AG08396 (cell line): ENCODE measurements around the gene TMEM108.
A peak's percentile ranks its signal among the peaks of the same experiment; 100 is the strongest.

ENCODE experiments used
- DNase-seq: peaks from one replicate; pipeline ENCODE4 v3.0.0; 2012; ENCODE audit warnings: low spot score, mixed read lengths

TMEM108 gene

DNA sequence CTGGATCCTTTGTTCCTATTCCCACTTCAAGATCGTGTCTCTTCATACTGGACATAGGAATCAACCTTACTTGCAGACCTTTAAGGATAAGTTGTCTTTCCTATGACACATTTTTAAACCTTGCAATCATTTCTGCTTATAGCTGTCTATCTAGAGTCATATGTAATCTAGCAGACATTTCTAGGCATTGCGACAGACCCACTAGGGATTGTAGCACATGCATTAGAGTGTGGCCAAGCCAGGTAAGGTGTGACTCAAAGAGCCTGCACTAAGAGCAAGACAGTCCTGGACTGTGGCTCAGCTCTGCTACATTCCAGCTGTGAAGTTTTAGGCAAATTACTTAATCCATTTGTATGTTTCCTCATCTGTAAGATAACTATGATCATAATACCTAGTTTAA lies 322.8 kb downstream of the TMEM108 start:
- no peak for DNase-seq

GRCh38 chr3:133361435-133361834 lies 323.2 kb downstream of the TMEM108 start:
- DNase-seq, result no peak

DNA sequence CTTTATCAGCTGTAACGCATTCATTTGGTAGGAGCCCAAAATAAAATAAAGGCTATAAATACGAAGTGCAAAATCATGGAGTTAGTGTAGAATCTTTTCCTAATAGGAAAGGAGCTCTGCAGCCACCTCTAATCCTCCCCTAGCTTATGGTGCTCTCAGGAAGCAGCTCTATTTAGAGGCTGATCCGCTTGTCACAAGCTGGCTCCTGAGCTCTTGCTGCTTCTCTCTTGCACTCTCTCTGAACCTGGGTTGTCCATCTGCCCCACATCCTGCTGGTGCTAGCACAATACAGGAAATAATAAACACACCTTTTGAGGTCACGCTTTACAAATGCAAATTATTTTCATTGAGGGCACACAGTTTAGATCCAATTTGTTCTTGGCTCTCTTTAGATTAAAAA lies 324.3 kb downstream of the TMEM108 start:
- no peak for DNase-seq

DNA sequence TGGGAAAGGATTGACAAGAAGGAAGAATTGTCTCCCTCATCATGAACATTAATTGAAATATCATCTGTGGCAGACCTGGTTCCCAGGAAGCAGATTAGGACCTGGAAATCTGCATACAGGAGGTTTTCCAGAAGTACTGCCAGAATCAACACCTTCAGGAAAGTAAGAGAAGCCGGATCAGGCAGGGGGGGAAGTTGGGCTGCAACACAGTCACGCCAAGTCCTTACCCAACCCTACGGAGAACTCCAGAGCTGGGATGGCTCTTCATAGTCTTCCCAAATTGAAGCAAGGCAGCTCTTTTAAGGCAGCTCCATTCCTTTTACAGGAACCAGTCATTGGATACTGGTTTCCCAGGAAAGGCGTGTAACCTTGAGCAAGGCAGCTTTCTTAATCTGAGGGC lies 326.5 kb downstream of the TMEM108 start:
- no peak for DNase-seq

DNA sequence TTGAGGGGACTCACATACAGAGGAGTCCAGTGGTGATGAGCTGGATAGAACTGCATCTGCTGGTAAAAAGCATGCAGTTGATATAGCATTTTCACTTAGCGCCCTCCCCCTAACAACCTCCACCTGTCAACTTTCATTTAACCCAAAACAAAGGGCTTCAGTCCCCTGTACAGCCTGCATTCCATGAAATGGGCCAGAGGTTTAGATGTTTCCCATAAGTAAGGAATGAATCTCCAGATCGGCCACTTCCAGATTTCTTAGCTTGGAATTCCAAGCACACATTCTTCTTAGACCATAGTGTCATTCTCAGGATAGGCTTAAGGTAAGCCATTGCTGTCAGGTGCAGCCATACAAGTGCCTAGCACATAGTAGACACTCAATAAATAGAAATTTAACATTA lies 328.7 kb downstream of the TMEM108 start:
- DNase-seq, result no peak

DNA sequence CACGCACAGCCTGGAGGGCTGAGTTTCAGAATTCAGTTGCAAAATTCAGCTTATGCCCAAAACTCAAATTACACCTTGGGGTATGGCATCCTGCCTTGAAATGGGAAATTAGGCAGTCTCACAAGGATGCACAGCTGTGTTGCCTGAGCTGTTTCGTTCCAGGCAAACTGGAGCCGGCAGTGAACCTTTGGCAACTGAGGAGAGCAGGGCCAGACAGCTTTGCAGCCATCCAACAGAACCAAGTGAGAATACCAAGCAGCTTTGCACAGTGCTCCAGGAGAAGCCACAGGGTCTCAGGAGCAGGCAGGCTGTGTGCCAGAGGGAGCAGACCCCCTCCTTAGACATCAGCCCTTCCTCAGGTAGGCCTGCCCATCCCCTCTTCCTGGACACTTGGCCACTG lies 329.2 kb downstream of the TMEM108 start:
- no peak for DNase-seq

GRCh38 chr3:133367956-133368355 lies 329.8 kb downstream of the TMEM108 start:
- no peak for DNase-seq

DNA sequence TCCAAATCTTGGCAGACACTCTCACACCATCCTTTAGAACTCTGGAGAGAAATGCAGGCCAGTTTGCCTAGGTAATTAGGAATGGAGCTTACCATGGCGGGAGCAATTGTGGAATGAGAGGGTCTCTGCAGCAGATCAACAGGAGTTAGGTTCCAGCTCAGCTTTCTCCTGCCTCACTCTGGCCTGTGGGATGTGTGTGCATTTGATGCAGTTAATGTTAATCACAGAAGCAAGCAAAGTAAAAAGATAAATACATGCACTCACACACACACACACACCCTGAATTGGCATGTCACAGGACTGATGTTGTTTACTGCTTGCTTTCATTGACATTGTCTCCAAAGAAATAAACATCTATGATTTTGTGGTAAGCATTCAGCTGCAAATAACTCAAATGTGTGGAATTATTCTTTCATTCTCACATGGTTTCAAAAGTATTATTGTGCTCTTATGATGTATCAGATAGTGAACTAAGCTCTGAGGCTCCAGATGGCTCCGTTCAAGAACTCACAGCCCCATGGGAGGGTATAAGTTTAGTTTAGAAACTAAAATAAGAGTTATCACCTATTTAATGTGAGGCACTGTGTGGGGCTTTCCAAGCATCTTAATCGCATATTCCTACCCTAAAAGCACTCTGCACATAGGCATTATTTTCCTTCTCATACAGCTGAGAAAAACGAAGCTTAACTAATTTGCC lies 330.3 kb downstream of the TMEM108 start:
- DNase-seq, result no peak

GRCh38 chr3:133369068-133369440 lies 330.9 kb downstream of the TMEM108 start:
- no peak for DNase-seq

- DNase-seq, result no peak
Observed at GRCh38 chr3:133371181-133371580, 333.0 kb downstream of the TMEM108 start.

- DNase-seq, result no peak
Observed at GRCh38 chr3:133371676-133372075, 333.5 kb downstream of the TMEM108 start.

- no peak for DNase-seq
Observed at GRCh38 chr3:133374708-133375402, 336.7 kb downstream of the TMEM108 start.

GRCh38 chr3:133375403-133375745 lies 337.2 kb downstream of the TMEM108 start:
- DNase-seq, result no peak

GRCh38 chr3:133376810-133377209 lies 338.6 kb downstream of the TMEM108 start:
- no peak for DNase-seq

DNA sequence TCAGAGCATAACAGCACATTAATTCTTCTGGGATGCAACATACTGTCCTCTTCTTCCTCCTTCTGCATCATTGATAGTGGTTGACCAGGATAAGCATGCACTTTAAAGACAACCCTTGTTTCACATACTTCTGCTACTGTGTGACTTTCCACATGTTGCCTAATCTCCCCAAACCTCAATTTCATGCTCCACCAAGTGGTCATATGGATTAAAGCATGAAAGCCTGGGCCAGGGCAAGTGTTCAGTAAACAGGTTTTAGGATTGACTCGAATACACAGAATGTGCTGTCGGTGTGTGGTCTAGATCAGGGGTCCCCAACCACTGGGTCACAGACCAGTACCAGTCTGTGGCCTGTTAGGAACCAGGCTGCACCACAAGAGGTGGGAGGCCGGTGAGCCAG lies 339.2 kb downstream of the TMEM108 start:
- DNase-seq, result peak; percentile 79

GRCh38 chr3:133379926-133380325 lies 341.7 kb downstream of the TMEM108 start:
- no peak for DNase-seq

GRCh38 chr3:133380481-133381225 lies 342.5 kb downstream of the TMEM108 start:
- no peak for DNase-seq

DNA sequence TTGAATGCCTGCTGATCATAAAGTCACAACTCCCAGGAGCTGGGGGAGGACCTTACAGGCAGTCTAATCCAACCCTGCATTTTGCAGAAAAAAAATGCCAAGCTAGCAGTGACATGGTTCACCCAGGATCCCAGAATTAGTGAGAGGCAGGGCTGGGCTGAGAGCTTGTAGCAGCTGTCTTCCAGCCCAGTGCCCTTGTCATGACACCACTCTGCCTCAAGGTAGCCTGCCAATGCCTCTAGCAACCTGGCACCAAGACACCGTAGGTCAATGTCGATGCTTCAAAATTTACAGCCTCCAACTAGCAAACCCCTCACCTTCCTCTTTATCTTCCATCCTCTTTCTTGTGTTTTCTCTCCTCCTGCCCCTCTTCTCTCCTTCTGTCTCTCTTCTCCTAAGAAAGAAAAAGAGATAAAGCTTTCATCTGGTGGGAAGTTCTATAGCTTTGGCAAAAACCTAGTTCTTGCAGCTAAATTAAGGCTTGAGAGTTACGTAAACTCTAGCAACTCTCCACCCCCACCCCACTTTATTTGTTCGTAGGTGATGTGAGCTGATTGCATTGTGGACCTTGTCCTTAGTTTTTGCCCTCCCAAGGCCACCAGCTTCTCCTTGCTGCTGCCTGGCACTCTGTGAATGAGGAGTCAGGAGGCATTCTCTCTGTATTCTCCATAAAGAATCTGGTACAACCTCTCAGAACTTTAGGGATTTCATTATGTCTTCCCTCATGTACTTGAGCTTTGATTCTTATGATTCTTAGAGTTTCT lies 343.3 kb downstream of the TMEM108 start:
- DNase-seq, result no peak

GRCh38 chr3:133383175-133383574 lies 345.0 kb downstream of the TMEM108 start:
- DNase-seq, result no peak

DNA sequence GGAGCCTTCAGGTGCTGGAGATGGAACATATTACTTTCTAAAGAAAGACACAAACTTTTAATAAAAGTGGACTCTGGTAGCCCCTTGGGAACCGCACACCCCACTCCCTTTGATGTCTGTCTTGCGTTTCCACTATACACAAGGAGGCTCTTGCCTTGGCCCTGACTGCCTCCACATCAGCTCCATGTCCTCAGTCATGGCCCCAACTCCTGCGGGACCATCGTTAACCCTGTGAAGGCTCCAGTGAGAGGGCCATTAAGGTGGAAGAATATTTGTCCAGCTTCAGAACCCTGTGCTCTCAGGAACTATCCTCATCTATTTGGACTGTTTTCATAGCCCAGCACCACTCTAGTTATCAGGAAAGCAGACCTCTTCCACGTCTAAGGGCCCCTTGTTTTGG lies 345.6 kb downstream of the TMEM108 start:
- DNase-seq, result no peak

DNA sequence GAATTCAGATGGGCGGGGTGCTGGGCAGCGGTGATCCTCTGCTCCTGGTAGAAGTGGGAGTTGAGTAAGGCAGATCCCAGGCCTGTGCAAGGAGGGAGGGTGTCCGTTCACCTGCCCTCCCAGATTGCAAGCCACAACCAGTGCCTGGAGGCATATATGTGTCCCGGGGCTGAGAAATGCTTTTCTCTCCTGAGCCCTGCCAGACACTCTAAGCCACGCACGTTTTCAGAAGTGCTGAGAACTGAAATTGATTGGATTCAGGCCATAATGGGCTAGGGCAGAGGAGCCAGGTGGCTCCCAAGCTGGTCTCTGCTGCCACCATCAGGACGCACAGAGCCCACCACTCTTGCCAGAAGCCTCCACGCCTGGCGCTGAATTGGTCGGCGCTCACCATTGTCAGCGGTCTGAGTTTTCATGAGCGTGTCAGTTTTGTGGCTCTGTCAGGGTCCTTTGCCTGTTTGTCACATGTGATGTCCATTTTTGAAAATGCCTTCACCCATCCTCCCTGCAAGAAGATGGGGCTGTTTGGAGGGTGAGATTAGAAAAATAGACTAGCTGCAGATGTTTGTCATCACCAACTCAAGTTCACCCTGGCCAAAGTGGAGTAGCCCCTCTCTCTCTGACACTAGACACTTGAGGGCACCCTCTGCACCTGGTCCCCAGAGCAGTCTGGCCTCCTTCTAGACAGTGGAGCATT lies 346.3 kb downstream of the TMEM108 start:
- DNase-seq, result peak; percentile 65

DNA sequence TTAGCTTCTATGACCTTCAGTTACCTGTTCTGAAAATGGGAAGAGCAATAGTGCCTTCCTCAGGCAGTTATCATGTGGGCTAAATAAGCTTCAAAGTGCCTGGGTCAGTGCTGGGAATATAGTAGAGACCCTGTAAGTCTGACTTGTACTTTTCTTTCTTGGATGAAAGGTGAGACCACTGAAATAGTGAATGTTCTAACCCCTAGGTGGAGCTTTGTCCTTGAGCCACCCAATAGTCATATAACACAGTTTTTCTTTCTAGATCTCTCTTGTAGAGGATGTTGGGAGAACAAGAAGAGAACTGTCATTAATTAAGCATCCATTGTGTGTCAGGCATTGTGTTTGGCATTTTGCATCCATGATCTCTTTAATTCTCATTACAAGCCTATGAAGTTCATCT lies 348.7 kb downstream of the TMEM108 start:
- no peak for DNase-seq
